ENCODE measurements around the gene KLHDC3.

- TF ChIP-seq CTCF (conservative IDR thresholded peaks at IDR 0.05) = no peak
- TF ChIP-seq EZH2 (IDR thresholded peaks at IDR 0.05; ENCODE audit: low read depth) = no peak
Measured at GRCh38 chr6:42984924-42985475, 29.0 kb upstream of the KLHDC3 start.

Measured in PC-9 (cell line).